Cardiac fibroblast (primary cell): ENCODE measurements around the gene TGFB1I1.
A peak's percentile ranks its signal among the peaks of the same experiment; 100 is the strongest.
"Not testable (repeated sequence)": the region's sequence is repeated elsewhere in the genome, so short reads cannot be mapped to it uniquely, and the experiment has no call there.

ENCODE experiments used
- DNase-seq, 2 donors: peaks; one replicate each; pipeline versions ENCODE4 v3.0.0 to v3.0.0-alpha.2; 2010; ENCODE audit warnings: low read depth in 2 of 2
- H3K4me3 ChIP-seq, 2 donors: replicated peaks in 1 of 2; 1 replicate in 1 of 2; 2 replicates in 1 of 2; pipeline ENCODE4 v1.5.1; 2011; ENCODE audit warnings: low read depth in 2 of 2, low read length in 2 of 2, mild to moderate bottlenecking in 2 of 2, moderate library complexity in 1 of 2
- CTCF ChIP-seq: IDR thresholded peaks from one replicate; pipeline ENCODE4 v1.5.1; 2011; ENCODE audit warnings: low read depth, mild to moderate bottlenecking, low read length, inconsistent platforms

Gene TGFB1I1

GRCh38 chr16:31477220-31478216, 5.6 kb downstream of the TGFB1I1 start:
- no peak overlapping the region for H3K4me3 ChIP-seq
- DNase-seq = no peak
- TF ChIP-seq CTCF = no peak

DNA sequence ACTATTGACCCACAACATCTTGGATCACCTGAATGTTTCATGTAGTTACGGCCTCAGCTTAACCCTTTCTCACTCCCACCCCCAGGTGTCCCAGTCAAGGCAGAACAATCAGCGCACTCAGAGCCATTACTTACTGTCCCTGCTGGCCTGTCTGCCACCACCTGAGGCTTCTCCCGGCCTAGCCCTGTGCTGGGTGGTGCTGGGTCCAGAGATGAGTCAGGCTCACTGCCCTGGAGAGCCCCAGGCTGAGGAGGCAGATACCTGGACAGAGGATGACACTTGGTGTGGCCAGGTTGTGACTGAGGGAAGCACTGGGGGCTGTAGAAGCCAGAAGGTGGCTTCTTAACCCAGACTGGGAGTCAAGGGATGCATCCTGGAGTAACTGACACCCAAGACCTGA, 7.0 kb downstream of the TGFB1I1 start:
- H3K4me3 ChIP-seq = no peak overlapping the region
- no peak for TF ChIP-seq CTCF
- no peak for DNase-seq

- DNase-seq = no peak
- TF ChIP-seq CTCF = no peak
- no peak overlapping the region for H3K4me3 ChIP-seq
Measured at GRCh38 chr16:31479751-31480150, 7.8 kb downstream of the TGFB1I1 start.

- TF ChIP-seq CTCF = no peak
- H3K4me3 ChIP-seq = no peak overlapping the region
- peak; percentile 27 to 51 for DNase-seq
Measured at GRCh38 chr16:31480851-31481536, 9.0 kb downstream of the TGFB1I1 start.

GRCh38 chr16:31483081-31483480, 11.1 kb downstream of the TGFB1I1 start, which contains the start of gene SLC5A2:
Gene SLC5A2, plus strand, starts transcription at chr16:31483123. Its CDS starts 14 bp downstream, at chr16:31483137.
- no peak for TF ChIP-seq CTCF
- no peak for DNase-seq
- H3K4me3 ChIP-seq = no peak within 1 kb of the TSS

GRCh38 chr16:31484048-31484447, 12.1 kb downstream of the TGFB1I1 start:
- H3K4me3 ChIP-seq, DNase-seq: not testable (repeated sequence)
